GM21786 (cell line): ENCODE data around the gene ZNF609.

Experiments used
- ATAC-seq: cut with Tn5 transposase; IDR thresholded peaks from one replicate; pipeline ENCODE4 v1.9.1; 2021; ENCODE audit not compliant: unreplicated experiment

The ZNF609 gene, protein sequence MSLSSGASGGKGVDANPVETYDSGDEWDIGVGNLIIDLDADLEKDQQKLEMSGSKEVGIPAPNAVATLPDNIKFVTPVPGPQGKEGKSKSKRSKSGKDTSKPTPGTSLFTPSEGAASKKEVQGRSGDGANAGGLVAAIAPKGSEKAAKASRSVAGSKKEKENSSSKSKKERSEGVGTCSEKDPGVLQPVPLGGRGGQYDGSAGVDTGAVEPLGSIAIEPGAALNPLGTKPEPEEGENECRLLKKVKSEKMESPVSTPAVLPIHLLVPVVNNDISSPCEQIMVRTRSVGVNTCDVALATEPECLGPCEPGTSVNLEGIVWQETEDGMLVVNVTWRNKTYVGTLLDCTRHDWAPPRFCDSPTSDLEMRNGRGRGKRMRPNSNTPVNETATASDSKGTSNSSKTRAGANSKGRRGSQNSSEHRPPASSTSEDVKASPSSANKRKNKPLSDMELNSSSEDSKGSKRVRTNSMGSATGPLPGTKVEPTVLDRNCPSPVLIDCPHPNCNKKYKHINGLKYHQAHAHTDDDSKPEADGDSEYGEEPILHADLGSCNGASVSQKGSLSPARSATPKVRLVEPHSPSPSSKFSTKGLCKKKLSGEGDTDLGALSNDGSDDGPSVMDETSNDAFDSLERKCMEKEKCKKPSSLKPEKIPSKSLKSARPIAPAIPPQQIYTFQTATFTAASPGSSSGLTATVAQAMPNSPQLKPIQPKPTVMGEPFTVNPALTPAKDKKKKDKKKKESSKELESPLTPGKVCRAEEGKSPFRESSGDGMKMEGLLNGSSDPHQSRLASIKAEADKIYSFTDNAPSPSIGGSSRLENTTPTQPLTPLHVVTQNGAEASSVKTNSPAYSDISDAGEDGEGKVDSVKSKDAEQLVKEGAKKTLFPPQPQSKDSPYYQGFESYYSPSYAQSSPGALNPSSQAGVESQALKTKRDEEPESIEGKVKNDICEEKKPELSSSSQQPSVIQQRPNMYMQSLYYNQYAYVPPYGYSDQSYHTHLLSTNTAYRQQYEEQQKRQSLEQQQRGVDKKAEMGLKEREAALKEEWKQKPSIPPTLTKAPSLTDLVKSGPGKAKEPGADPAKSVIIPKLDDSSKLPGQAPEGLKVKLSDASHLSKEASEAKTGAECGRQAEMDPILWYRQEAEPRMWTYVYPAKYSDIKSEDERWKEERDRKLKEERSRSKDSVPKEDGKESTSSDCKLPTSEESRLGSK (N-terminal part only)

DNA sequence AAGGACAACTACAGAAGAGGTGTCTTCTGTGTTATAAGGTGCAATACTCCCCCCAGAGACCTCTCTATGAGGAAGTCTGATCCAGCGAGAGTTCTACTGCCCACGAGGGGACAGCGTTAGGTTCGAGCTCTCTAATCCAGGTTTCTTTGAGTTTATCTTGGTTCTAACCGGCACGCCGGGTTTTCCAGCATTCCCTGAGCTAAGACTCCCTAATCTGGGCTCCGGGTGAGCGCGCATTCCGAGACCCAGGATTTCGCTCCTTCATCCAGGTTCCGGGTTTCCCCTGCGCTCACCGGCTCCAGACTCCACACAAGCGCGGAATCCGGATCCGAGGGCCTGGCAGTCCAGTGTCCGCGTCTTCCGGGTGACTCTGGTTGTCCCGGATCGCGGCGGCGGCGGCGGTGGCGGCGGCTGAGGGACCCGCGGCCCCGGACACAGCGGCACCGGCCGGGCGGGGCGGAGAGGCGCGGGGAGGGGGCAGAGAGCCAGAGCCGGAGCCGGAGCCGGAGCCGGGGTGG lies at the start of gene ZNF609:
Gene ZNF609, plus strand, starts transcription at position 373 of the 518 bp plus-strand sequence. CDS start 38,842 bp downstream, outside the sequence.
- ATAC-seq: peak; percentile 48

DNA sequence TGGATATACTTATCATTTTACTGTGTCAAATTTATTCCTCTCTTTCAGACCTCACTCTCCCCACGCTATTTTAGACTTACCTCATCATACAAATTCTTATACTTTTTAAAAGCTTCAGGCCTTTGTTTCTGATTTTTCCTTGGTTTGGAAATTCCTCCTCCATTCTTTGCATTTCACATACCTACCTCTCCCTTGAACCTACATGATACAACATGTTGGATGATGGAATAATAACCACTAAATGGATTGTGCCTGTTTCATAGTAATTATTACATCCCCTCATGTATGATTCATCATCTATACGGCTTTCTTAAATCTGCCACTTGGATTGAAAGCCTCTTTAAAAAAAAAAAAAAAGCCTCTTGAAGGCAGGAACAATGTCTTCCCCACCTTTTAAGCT lies 48.2 kb upstream of the ZNF609 start:
- ATAC-seq: no peak

- no peak for ATAC-seq
Observed at GRCh38 chr15:64422697-64423096, 37.7 kb upstream of the ZNF609 start.

DNA sequence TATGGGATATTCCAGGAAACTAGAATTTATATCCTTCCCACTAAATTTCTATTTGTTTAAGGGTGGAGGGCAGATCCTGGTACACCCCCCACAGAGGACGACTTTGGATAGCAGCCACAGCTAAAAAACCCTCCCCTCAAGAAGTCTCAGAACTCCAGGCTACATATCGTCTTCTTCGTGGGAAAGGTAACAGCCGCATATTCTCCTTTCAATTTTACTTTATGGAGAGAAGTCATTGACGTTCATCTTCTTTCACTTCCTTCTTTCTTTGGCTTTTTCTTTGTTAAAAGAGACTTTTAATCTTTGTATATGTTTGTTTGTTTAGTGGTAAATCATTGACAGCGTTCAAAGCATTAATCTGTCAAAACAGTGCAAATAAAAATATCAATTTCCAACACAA lies 36.4 kb upstream of the ZNF609 start:
- no peak for ATAC-seq

DNA sequence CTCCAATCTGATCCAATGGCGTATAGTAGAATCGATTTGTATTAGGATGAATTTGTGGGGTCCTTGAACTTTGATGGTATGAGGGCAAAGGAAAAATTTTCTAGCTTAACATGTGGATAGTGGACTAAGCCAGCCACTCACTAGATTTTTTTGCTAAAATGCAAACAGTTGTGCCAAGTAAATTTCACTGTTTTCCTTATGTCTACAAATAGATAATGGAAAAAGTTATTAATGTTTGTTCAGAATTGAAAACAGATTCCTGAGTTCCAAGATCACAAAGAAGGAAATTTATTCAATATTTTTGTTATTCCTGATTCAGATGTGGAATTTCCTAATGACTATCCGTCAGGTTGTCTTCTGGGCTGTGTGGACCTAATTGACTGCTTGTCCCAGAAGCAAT lies 35.2 kb upstream of the ZNF609 start:
- ATAC-seq: no peak

DNA sequence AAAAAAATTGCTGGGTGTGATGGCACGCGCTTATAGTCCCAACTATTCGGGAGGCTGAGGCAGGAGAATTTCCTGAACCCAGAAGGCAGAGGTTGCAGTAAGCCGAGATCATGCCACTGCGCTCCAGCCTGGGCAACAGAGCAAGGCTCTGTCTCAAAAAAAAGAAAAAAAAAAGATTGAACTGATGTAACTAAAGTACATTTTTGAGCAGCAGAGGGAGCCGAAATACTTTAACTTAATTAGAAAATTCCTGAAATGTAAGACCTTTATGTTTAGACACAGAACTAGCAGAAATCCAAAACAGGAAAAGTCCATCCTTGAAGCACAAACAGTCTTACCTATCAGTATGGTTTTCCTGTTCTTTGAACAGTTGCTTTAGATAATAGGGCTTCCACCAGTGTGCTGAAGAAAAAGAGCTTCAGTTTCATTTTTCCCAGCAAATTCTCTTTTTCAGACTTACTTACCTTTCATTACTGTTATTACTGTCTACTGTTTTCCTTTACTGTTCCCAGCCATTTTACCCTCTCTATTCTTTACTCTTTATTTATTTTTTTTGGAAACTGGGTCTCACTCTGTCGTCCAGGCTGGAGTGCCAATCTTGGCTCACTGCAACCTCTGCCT lies 33.4 kb upstream of the ZNF609 start:
- ATAC-seq: no peak

DNA sequence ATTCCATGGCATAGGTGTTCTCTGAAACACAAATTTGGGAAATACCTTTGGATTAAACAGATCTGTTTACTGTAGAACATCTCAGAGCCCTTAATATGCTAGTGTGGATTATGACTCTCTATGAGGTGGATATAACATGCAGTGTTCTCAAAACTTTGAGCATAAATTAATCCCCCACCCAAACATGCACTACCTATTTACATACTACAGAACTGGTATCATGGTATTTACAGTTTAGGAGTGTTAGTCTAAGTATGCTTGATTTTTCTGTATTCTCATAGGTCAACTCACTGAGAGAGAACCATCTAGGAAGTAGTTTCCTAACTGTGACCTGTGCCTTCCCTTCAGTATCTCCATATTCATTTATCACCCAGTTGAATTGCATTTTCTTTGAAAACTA lies 30.9 kb upstream of the ZNF609 start:
- ATAC-seq: no peak

- ATAC-seq: no peak
Observed at GRCh38 chr15:64430000-64430735, 30.2 kb upstream of the ZNF609 start.

- ATAC-seq: no peak
Observed at GRCh38 chr15:64437982-64438381, 22.4 kb upstream of the ZNF609 start.

DNA sequence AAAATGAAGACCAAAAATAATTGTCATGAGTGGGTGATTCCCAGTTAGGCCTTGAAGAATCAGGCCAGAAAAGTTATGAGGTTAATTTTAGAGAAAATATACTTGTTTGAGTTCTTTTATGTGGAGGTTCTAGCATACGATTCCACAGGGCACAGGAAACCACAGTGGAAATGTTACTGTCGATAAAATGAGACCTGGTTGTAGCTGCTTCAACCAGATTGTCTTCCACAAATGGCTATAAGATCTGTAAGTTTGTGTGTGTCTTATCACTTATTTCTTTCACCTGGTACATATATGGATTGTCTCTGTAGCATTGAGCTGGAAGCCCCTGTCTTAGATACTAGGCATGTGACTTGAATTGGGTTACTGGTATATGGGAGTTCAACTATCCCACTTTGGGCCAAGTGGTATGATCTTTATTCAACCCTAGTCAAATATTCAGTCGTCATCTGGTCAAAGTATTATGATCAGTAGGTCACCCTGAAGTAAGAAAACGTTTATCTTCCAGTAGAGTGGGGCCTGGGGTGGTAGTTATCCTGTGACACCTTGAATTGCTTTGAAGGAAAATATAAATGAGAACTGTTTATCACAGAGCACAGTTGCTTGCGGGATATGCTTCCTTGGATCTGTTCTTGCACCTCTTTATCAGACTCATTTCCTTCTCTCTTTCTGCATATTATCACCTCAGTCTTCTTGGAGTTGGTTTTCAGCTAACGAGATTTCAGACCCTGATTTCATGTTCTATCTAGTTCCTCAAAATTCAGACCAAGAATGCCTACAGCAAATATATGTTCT lies 21.5 kb upstream of the ZNF609 start:
- ATAC-seq: no peak

GRCh38 chr15:64441852-64442251 lies 18.5 kb upstream of the ZNF609 start:
- ATAC-seq: no peak

DNA sequence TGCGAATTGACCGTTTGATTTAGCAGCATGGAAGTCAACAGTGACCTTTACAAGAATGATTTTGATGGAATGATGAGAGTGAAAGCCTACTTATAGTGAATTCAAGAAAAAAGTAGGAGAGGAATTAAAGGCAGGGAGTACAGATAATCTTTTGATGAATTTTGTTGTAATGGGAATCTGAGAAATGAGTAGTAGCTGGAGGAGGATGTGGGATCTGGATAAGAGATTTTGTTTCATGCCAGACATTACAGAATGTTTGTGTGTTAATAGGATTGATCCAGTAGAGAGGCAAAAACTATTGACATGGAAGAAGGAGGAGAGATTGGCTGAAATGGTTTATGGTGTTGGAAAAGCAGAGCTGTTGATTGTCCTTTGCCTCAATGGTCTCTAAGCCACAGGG lies 17.4 kb upstream of the ZNF609 start:
- ATAC-seq: no peak

GRCh38 chr15:64443747-64444621 lies 16.4 kb upstream of the ZNF609 start:
- peak; percentile 53 for ATAC-seq

DNA sequence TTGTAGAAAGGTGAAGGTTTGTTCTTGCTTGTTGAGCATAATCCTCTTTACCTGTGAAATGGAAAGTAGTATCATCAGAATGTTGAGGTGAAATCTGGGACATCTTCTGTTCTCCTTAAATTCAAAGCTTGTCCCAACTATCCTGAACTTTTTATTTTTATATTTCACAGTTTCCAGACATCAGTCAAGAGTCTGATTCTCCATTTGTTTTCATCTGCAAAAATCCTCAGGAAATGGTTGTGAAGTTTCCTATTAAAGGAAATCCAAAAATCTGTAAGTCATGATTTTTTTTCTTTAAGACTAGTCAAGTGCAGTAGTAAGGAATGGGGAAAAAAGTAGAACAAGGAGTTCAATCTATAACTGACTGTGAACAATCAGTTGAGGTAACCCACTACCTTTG lies 15.5 kb upstream of the ZNF609 start:
- ATAC-seq: no peak

DNA sequence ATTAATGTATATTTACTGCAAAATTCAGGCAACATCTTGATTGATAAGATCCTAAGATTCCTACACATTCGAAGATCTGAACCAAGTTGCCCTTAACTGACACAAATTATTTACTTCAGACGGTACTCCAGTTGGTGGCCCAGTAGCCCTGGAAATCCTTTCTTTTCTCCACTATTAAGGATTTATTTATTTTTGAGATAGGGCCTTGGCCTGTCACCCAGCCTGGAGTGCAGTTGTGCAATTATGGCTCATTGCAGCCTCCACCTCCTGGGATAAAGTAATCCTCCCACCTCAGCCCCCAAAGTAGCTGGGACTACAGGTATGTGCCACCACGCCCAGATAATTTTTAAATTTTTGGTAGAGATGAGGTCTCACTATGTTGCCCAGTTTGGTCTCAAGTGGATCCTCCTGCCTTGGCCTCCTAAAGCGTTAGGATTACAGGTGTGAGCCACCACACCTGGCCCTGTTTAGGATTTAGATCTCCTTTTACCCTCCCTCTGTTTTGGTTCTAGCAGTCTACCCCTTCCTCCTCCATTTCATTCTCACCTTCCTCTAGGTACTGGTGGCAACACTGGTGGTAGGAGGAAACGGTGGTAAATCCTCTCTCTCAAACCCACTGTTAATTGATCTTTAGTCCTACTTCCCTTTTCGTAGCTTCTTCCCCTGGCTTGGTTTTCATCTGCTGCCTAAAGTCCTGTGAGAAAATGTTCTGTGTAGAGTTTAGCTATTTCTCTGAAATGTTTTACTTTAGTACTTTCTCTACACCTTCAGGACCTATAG lies 12.7 kb upstream of the ZNF609 start:
- ATAC-seq: no peak

DNA sequence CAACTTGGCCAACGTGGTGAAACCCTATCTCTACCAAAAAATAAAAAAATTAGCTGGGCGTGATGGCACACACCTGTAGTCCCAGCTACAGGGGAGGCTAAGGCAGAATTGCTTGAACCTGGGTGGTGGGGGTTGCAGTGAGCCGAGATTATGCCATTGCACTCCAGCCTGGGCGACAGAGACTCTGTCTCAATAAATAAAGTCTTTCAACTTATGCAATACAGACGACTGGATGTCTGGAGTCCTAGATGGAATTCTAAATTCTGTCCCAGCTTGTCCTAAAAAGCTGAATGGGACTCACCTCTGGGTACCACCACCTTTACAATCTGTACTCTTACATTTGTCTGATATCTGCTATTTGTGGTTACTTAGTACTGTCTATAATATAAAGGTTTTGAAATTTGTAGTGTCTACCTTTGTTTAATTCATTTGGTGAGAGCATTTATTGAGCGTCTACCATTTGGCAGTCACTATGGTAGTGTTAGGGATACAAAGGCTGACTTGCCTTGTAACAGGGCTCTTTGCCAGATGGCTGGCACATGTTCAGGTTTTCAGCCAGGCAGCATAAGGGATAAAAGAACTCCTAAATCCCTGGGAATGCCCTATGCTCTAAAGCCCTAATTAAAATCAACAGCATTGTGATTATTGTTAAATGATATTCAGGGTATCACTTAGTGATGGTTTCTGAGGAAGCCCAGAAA lies 7.2 kb upstream of the ZNF609 start:
- ATAC-seq: no peak

DNA sequence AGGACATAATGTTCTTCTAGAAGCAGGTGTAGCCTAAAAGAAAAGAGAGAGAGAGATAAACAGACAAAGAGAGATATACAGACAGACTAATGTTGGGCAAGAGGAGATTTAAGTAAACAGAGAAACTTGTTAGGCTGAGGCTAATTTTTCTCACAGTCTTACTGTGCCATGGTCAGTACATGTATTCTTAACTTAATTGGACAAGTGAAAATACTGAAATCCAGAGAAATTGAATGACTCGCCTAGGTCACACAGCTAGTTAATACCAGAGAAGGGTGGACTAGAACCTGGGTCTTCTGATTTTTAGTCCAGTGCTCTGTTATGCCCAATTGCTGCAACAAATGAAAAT lies 6.7 kb upstream of the ZNF609 start:
- ATAC-seq: no peak
